ENCODE results near the gene SYT11. TPM values are rescaled to one million over a fixed set of nuclear protein-coding genes. Genes with fewer than 3 reads are reported as not detected.

SYT11 gene
- total and polyA plus RNA-seq, 10 of the 15 experiments (the other 5 are each of a cell fraction or from before 2014, with no cell fraction given): 7.7 to 21.2 (median 13.5) TPM

DNA sequence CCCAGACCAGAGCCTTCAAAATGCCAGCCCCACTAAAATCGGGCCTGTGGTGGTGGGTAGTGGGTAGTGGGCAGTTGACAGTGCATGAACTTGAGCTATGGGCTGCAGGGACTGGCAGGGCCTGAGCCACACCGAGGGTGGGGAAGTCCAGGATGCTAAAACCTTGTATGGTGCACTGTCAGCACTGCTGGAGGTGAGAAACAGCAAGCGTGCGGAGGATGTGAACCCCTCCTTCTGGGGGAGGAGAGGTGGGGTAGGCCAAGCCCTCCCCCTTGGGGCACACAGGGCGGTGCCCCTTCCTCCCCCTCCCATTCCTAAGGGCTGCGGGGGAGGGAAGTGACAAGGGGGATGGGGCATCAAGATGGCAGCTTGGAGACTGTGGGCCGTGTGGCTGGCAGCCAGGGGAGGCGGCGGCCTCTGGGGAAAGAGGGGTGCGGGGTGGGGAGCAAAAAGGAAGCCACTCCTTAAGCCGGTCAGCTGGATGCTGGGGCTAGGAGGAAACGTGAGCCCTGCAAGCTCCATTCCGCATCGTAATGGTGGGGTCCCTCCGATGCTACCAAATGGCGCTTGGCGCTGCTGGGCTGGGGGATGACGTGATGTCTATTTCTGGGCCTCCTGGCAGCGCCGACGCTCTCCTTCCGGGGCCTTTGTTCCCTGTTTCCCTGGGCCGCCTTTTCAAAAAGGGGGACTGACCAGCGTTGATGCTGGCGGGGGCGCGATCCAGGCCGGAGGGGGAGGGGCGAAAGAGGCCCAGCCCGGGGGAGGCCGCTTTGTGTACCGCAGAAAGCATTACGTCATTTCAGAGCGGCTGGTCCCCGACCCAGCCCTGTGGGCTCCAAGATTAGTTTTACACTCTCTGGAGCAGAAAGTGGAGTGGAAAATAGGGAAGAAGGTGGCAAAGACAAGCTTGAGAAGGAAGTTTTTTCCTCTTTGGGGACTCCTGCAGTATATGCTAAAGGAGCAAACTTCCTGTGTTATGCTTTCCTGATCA is 809 bp downstream of the SYT11 start (continued):
- TF ChIP-seq SRF (IDR thresholded peaks at IDR 0.05; ENCODE audit: low read depth in 2 of 2, low read length in 2 of 2): no peak
- TF ChIP-seq HDAC6 (IDR thresholded peaks at IDR 0.05; ENCODE audit: unreplicated experiment): no peak
- no peak for TF ChIP-seq ASH2L (IDR thresholded peaks at IDR 0.05; ENCODE audit: borderline replicate concordance, low read depth)
- no peak for TF ChIP-seq REST (IDR thresholded peaks at IDR 0.05; ENCODE audit: low read depth, low read length)
- TF ChIP-seq SMARCA5 (IDR thresholded peaks at IDR 0.05): no peak; the same call in 1 of the 2 replicates
- TF ChIP-seq FOS (IDR thresholded peaks at IDR 0.05; ENCODE audit: borderline replicate concordance, extremely low read depth, insufficient read length): no peak
- peak; percentile 92 for TF ChIP-seq NBN (IDR thresholded peaks at IDR 0.05)
- no peak for TF ChIP-seq MYB (IDR thresholded peaks at IDR 0.05; ENCODE audit: borderline replicate concordance, low read depth, low read length)
- TF ChIP-seq FOXM1 (IDR thresholded peaks at IDR 0.05; ENCODE audit: low read depth, low read length): no peak
- TF ChIP-seq, protein P1, sequence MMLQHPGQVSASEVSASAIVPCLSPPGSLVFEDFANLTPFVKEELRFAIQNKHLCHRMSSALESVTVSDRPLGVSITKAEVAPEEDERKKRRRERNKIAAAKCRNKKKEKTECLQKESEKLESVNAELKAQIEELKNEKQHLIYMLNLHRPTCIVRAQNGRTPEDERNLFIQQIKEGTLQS (IDR thresholded peaks at IDR 0.05; ENCODE audit: borderline replicate concordance, extremely low read depth, low read depth, low read length): no peak
- TF ChIP-seq EZH2 (IDR thresholded peaks at IDR 0.05; ENCODE audit: borderline replicate concordance, control insufficient read depth, low read depth, low read length): no peak
- TF ChIP-seq SUPT20H (IDR thresholded peaks at IDR 0.05; ENCODE audit: borderline replicate concordance, control insufficient read depth, low read depth, low read length): no peak
- TF ChIP-seq, protein P2, sequence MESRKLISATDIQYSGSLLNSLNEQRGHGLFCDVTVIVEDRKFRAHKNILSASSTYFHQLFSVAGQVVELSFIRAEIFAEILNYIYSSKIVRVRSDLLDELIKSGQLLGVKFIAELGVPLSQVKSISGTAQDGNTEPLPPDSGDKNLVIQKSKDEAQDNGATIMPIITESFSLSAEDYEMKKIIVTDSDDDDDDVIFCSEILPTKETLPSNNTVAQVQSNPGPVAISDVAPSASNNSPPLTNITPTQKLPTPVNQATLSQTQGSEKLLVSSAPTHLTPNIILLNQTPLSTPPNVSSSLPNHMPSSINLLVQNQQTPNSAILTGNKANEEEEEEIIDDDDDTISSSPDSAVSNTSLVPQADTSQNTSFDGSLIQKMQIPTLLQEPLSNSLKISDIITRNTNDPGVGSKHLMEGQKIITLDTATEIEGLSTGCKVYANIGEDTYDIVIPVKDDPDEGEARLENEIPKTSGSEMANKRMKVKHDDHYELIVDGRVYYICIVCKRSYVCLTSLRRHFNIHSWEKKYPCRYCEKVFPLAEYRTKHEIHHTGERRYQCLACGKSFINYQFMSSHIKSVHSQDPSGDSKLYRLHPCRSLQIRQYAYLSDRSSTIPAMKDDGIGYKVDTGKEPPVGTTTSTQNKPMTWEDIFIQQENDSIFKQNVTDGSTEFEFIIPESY (IDR thresholded peaks at IDR 0.05): no peak
- TF ChIP-seq POU2F2 (IDR thresholded peaks at IDR 0.05; ENCODE audit: borderline replicate concordance, low read depth, low read length): no peak
- no peak for TF ChIP-seq ZNF592 (IDR thresholded peaks at IDR 0.05)
- TF ChIP-seq MTA2 (IDR thresholded peaks at IDR 0.05; ENCODE audit: low read depth): no peak; the same call in 1 of the 2 replicates
- no peak for TF ChIP-seq RELA (IDR thresholded peaks at IDR 0.05; ENCODE audit: borderline replicate concordance, partially characterized antibody)
- TF ChIP-seq NR2C1 (IDR thresholded peaks at IDR 0.05): no peak

Measured in GM12878 (cell line).